ENCODE results near the gene ZMYND12. TPM values are rescaled to one million over a fixed set of nuclear protein-coding genes. Genes with fewer than 3 reads are reported as not detected.

ZMYND12 gene
- total and polyA plus RNA-seq, 7 donors: 0.54 to 10.9 (median 1.0) TPM

DNA sequence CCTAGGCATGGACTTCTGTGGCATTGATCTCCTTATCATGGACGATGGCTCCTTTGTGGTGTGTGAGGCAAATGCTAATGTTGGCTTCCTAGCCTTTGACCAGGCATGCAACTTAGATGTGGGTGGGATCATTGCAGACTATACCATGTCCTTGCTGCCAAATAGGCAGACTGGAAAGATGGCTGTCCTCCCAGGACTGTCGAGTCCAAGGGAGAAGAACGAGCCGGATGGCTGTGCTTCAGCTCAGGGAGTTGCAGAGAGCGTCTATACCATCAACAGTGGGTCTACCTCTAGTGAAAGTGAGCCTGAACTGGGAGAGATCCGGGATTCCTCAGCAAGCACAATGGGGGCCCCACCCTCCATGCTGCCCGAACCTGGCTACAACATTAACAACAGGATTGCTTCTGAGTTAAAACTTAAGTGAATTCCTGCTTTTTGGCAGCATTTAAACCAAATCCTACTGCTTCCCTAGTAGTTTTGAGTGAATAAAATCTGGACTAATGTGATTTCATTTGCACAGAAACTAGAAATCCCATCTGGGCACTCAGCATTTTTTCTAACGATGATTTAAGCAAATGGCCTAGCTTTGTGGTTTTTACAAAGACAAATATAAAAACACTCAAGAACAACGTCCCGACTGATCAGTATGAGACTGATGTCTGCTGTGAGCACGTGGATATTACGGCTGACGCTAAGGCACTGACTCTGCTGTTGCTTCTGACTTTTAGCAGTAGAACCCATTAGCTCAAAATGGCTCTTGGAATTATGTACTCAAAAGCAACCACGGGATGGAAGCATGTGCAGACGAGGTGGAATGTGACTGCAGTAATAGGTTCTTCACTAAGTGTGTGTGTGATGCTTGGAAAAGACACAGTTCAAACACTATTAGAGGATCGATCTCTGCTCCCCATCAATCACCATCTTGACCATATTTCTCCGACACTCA is 41.0 kb downstream of the ZMYND12 start:
- no peak overlapping the region for H3K4me3 ChIP-seq
- no peaks in the 10 kb centered on the region for H3K27me3 ChIP-seq
- no peak overlapping the region for H3K27ac ChIP-seq
- H3K4me1 ChIP-seq: peaks cover 0 to 14% (median 12%) of the 10 kb centered on the region in 4 donors
- no peak for DNase-seq
- WGBS, 2 donors: 93 to 94% methylated on average over 17 of the region's 17 CpGs
- TF ChIP-seq EP300 (IDR thresholded peaks at IDR 0.05) (no peak), CTCF (IDR thresholded peaks at IDR 0.05) (no peak), POLR2A (IDR thresholded peaks at IDR 0.05) (no peak), POLR2AphosphoS5 (IDR thresholded peaks at IDR 0.05) (no peak)
- no peaks in the 10 kb centered on the region for H3K9me3 ChIP-seq
- H3K36me3 ChIP-seq: no peaks in the 10 kb centered on the region
- intact Hi-C loops (cut with DNase I): no loop called here

GRCh38 chr1:42403880-42404400 is 51.9 kb downstream of the ZMYND12 start:
- Histone ChIP-seq H3K27me3 (no peaks in the 10 kb centered on the region), H3K27ac (no peak overlapping the region), H3K36me3 (peaks cover 0 to 3% (median 0%) of the 10 kb centered on the region in 4 donors), H3K9me3 (no peaks in the 10 kb centered on the region), H3K4me3 (no peak overlapping the region), H3K4me1 (no peaks in the 10 kb centered on the region)
- no peak for DNase-seq
- intact Hi-C loops (cut with DNase I): no loop called here
- 98 to 100% methylated on average over 1 of the region's 1 CpG for WGBS, 2 donors
- no peak for TF ChIP-seq POLR2AphosphoS5 (IDR thresholded peaks at IDR 0.05)
- no peak for TF ChIP-seq POLR2A (IDR thresholded peaks at IDR 0.05)
- no peak for TF ChIP-seq EP300 (IDR thresholded peaks at IDR 0.05)
- no peak for TF ChIP-seq CTCF (IDR thresholded peaks at IDR 0.05)

DNA sequence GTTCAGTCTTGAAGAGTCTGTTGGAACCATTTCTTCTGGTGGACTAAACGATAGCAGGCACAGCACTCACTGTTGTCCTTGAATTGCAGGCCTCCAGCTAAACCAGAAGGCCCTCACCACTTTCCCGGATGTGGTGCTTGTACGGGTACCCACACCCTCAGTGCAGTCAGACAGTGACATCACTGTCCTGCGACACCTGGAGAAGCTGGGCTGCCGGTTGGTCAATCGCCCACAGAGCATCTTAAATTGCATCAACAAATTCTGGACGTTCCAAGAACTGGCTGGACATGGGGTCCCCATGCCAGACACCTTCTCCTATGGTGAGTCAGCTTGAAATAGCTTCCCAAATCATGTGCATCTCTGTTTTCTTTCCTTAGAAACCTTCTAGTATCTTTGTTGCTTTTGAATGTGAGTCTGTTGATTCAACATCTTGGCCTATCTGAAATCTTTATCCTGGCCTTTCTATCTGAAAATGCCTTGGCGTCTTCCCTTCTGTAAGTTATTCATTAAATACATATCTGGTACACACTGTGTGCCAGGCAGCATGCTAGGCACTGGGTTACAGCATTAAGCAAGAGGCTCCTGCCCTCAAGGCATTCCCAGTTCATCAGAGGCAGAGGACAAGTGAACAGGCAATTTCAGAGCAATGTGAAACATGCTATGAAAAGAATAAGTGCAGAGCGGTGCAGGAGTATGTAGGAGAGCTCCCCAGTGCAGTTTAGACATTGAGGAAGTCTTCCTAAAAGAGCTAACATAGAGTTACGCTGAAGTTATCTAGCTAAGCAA is 56.3 kb downstream of the ZMYND12 start:
- intact Hi-C loops (cut with DNase I): no loop called here
- TF ChIP-seq CTCF (IDR thresholded peaks at IDR 0.05) (no peak), POLR2AphosphoS5 (IDR thresholded peaks at IDR 0.05) (no peak), EP300 (IDR thresholded peaks at IDR 0.05) (no peak), POLR2A (IDR thresholded peaks at IDR 0.05) (no peak)
- 89 to 92% methylated on average over 10 of the region's 10 CpGs for WGBS, 2 donors

DNA sequence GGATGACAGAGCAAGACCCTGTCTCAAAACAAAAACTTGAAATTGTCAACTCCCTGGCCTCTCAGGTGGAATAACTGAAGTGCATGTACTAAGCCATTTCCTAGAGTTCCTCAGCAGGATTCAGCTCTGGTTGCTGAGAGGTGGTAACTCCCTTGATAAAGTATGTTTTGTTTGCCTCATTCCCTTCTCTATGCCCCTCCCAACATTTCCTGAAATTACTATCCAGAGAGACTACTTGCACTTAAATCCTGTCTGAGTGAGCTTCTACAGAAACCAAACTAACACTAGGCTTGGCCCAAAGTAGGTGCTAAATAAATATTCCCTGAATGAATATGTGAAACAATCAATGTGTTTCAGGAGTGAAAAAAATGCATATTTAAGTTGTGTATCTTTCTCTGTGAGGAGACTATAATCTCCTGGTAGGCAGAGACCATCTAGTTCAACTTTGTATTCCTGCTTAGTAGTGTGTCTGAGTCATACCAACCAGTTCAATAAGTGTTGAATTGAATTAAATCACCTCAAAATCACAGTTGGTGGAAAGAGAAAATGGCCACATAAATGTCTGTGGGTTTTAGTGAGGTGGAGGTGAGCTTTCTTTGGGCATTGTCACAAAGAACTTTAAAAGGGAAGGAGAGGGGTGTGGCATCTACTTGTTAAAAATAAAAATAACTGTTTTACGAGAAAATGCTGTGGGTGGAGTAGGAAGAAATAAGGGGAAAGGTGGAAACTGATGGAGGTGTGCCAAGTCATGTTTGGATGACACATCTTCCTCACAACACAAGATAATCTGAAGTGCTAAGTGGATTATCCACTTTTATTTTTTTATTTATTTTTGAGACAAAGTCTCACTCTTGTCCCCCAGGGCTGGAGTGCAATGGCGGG is 62.6 kb downstream of the ZMYND12 start:
- intact Hi-C loops (cut with DNase I): no loop called here
- Histone ChIP-seq H3K27me3 (no peaks in the 10 kb centered on the region), H3K27ac (no peak overlapping the region), H3K9me3 (no peaks in the 10 kb centered on the region), H3K4me3 (no peak overlapping the region), H3K36me3 (no peaks in the 10 kb centered on the region), H3K4me1 (no peaks in the 10 kb centered on the region)
- TF ChIP-seq EP300 (IDR thresholded peaks at IDR 0.05) (no peak), POLR2AphosphoS5 (IDR thresholded peaks at IDR 0.05) (no peak), POLR2A (IDR thresholded peaks at IDR 0.05) (no peak), CTCF (IDR thresholded peaks at IDR 0.05) (no peak)
- DNase-seq: no peak
- WGBS, 2 donors: 52 to 63% methylated on average over 2 of the region's 2 CpGs

More for the DNA sequence above, 56.3 kb downstream of the ZMYND12 start:
- no peak for DNase-seq
- Histone ChIP-seq H3K4me3 (no peak overlapping the region), H3K27me3 (no peaks in the 10 kb centered on the region), H3K4me1 (no peaks in the 10 kb centered on the region), H3K27ac (no peak overlapping the region), H3K36me3 (no peaks in the 10 kb centered on the region), H3K9me3 (no peaks in the 10 kb centered on the region)

All from sigmoid colon (tissue), 7 donors.